HG03378 (cell line): ENCODE data around the gene RAB37.

Source experiments
- ATAC-seq: cut with Tn5 transposase; IDR thresholded peaks from one replicate; pipeline ENCODE4 v1.9.1; 2021; ENCODE audit warnings: mild to moderate bottlenecking, moderate library complexity; ENCODE audit not compliant: unreplicated experiment

RAB37 gene

DNA sequence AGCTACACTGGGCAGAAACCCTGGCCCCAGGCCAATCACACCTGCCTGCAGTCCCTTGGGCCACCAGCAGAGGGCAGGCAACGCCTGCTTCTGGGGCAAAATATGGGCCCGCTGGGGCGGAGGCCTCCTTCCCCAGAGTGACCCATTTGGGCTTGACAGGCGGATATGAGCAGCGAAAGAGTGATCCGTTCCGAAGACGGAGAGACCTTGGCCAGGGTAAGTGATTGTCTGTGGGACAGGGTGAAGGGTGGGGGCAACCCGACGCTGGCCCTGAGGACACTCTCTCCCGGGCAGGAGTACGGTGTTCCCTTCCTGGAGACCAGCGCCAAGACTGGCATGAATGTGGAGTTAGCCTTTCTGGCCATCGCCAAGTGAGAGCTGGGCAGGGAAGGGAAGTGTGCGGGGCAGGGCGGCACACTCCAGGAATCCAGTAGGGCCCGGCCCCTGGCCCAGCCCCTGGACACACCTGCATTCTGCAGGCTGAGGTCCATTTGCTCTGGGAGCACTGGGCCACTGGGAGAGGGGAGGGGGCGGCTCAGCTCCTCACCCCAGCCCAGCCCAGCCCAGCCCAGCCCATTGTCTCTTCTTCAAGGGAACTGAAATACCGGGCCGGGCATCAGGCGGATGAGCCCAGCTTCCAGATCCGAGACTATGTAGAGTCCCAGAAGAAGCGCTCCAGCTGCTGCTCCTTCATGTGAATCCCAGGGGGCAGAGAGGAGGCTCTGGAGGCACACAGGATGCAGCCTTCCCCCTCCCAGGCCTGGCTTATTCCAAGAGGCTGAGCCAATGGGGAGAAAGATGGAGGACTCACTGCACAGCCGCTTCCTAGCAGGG, 7.9 kb downstream of the RAB37 start:
- no peak for ATAC-seq

DNA sequence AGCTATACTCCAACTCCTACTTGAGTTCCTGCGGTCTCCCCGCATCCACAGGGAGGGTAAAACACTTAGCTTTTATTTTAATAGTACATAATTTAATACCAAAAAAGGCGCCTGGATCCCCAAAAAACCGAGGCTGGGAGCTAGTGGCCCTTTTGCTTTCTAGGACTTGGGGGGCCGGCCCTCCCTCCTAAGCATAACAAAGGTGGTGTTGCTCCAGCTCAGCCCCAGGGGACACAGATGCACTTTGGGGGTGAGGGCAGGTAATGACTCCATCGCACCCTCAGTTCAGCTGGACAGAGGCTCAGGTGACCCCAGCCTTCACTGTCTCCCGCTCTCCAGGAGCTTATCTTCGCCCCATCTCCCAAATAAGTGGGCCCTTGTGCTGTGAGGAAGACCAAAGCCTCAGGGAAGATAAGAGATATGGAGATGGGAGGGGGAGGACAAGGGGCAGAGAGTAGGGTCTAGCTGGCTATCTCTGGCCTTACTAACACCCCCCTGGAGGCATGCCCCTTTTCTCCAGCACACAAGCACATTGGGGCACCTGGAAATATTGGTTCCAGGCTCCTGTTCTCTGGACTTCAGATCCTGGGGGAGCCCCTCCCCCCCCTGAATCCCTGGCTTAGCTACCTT, 8.6 kb downstream of the RAB37 start:
- no peak for ATAC-seq

DNA sequence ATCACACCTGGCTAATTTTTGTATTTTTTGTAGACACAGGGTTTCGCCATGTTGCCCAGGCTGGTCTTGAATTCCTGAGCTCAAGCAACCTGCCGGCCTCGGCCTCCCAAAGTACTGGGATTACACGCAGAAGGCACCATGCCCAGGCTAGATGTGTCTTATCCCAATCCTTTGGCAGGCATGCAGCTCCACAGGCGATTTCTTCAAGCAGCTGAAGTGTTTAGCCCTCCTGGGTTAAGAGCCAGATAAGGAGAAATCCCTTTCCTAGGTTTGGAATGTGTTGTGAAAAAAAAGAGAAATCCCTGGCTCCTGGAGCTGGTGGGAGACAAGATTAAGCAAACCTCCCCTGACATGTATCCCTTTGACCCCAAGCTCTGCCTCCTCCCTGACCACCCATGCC, 9.3 kb downstream of the RAB37 start:
- ATAC-seq, result no peak

DNA sequence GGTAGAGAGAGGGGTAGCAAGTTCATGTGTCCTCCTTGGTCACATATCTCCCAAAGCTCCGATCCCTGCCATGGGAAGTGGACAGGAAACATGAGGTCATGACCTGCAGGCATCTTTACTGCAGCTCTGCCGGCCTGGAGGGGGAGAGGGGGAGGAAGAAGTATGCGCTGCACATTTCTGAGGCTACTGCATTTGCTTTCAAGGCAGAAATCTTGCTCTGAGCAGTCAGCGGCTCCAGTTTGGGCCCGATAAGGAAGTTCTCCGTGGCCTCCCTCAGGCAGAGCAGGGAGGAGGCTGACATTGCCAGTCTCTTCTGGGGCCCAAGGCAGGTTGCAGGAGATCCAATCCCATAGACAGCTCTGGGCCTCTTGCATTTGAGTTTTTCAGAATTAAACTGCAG, 9.9 kb downstream of the RAB37 start:
- no peak for ATAC-seq

DNA sequence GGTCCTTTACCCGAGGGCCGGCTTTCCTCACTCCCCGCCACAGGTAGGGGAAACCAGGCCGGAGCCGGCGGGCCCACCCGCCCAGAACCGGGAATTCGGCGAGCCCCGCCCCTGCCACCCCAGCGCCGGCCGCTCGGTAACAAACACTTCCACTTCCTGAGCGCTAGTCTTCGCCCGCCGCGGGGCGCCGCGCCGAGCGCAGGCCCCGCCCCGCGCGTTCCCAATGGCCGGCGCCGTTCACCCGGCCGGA, 11.1 kb downstream of the RAB37 start:
- ATAC-seq, result no peak

DNA sequence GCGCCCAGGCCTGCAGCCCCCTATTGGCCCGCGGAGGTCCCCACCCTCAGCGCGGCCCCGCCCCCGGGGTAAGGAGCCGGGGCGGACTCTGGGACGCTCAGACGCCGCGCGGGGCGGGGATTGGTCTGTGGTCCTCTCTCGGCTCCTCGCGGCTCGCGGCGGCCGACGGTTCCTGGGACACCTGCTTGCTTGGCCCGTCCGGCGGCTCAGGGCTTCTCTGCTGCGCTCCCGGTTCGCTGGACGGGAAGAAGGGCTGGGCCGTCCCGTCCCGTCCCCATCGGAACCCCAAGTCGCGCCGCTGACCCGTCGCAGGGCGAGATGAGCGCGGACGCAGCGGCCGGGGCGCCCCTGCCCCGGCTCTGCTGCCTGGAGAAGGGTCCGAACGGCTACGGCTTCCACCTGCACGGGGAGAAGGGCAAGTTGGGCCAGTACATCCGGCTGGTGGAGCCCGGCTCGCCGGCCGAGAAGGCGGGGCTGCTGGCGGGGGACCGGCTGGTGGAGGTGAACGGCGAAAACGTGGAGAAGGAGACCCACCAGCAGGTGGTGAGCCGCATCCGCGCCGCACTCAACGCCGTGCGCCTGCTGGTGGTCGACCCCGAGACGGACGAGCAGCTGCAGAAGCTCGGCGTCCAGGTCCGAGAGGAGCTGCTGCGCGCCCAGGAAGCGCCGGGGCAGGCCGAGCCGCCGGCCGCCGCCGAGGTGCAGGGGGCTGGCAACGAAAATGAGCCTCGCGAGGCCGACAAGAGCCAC, 11.6 kb downstream of the RAB37 start, which contains the start of gene NHERF1:
Gene NHERF1 (plus strand): TSS at position 100 of the 750 bp plus-strand sequence. CDS start 219 bp downstream, at position 319.
- ATAC-seq, result peak; percentile 49

DNA sequence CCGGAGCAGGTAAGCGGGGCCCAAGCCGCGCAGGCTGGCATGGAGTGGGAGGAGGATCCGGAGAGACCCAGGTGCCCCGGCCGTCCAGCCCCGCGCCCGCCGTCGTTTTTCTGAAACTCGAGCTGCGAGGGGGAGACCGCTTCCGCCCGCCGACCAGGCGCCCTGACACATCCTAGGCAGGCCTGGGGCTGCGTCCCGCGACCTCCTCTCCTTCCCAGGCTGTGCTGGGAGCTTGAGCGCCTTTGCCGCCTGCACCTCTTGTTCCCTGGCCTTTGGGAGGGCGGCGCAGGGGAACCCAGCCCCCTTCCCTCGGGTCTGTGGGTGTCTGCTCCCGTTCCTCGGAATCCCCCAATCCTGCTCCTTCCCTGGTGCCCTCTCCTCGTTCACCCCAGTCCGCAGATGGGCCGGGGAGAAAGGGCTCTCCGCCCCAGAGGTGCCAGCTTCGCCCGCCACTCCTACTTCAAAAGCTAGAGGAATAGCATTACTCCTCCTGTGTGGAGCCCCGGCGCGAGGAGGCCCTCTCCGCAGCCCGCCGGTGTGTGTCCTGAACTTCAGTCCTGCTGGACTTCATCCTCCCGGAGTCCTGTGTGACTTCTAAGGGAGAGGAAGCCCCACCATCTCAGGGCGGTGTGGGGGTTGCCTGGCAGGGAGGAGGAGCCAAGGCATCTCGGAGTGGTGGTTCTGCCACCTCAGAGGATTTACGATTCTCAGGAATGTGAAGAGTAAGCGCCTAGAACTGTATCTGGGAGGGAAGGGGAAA, 12.4 kb downstream of the RAB37 start:
- ATAC-seq, result peak; percentile 3

DNA sequence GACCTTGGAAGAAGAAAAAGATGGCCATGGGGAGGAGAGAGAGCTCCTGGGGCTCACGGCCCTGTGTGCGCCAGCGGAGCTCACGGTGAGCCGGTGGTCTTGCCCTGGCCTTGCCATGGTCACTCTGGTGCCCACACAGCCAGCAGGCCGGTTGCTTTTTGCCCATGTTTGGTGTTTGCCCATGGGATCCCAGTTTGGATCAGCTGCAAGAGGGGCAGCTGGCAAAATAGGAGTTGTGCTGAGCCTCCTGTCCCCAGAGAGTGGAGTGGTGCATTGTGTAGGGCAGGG, 12.9 kb downstream of the RAB37 start:
- ATAC-seq, result no peak

DNA sequence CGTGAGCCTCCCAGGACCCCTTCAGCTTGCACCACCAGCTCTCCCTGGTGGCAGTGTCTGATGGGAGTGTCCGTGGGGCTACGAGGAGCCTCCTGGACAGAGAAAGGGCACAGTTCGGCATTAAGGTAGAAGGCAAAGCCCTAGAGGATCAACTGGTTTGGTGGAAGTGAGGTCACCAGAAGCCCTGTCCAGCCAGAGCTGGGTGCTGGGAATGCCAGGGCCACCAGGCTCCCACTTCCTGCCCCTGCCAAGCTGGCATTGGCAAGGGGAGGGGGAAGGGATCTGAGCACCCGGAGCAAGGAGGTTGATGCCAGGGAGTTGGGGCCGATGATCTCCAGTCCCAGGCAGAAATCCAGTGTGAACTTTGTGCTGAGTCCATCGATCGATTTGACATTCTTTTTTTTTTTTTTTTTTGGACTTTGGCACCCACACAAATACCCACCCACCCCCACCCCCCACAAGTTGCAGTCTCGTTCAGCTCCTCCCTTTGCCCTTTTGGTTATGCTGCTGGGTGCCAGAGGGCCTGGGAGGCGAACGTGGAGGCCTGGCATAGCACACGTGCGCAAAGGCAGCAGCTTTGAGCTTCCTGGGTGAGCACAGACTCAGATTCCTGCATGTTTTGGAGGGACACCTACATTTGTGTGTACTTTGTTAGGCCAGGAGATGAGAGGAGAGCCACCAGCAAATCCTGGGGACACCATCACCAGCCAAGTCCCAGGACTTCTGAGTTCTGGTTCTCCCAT, 13.4 kb downstream of the RAB37 start:
- no peak for ATAC-seq

DNA sequence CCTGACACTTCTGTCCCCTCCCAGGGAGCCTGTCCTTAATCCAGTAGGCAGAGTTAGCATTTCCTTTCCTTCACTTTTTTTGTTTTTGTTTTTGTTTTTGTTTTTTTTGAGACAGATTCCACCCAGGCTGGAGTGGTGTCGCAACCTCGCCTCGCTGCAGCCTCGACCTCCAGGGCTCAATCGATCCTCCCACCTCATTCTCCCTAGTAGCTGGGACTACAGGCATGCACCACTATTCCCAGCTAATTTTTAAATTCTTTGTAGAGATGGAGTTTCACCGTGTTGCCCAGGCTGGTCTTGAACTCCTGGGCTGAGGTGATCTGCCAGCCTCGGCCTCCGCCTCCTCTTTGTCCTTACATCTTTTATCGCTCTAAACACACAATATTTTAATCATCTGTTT, 15.4 kb downstream of the RAB37 start:
- ATAC-seq, result no peak

DNA sequence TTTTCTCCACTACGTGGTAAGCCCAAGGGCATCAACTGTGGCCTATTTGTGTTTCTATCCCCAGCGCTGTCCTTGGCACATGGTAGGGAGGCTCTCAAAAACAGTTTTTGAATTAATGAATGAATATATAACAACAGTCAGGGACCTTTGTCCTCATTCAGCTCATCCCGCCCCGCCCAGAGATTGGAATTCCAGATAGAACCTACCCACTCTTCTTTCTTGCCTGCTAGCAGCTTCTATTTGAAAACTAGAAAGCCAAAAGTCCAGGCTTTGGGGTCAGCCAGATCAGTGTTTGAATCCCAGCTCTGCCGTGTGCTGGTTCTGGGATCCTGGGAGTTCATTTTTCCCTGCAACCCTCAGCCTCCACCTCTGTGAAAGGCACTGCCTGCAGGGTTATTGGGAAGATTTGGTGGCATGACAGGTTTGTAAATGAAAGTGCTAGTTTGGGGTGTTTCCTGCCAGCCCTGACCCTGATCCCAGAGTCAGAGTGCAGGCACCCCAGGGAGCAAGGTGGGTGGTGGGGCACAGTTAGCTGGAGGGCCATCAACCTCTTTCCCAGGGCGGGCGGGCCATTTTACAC, 15.9 kb downstream of the RAB37 start:
- ATAC-seq, result no peak

DNA sequence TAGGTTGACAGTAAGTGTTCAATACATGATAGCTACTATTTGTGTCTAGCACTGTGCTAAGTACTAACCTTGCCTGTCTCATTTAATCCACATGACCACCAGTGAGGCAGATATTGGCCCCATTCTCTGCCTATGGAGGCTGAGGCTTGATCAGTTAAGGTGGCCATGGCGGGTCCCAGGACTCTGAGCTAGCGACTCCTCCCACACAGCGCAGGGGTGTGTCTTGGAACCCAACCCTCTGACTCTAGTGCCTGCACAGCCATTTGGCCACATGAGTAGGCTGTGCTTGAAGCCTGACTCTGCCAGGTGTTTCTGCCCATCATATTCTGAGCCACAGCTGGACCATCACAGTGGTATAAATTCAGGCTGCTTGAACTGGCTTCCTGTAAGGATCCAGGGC, 17.8 kb downstream of the RAB37 start:
- no peak for ATAC-seq

DNA sequence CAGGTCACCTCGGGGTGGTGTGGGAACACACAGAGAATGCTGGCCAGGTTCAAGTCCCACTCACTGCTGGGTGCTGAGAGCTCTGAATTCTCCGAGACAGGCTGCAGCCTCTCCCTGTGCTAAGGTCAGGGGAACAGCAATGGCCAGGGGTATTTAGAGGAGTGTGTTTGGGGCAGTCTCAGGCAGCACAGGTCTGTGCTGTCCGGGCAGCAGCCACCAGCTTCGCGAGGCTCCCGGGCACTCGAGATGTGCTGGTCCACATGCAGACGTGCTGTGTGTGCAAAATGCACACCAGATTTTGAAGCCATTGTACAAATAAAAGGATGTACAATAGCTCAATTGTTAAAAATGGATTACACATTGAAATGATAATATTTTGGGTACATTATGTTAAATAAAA, 18.5 kb downstream of the RAB37 start:
- no peak for ATAC-seq

DNA sequence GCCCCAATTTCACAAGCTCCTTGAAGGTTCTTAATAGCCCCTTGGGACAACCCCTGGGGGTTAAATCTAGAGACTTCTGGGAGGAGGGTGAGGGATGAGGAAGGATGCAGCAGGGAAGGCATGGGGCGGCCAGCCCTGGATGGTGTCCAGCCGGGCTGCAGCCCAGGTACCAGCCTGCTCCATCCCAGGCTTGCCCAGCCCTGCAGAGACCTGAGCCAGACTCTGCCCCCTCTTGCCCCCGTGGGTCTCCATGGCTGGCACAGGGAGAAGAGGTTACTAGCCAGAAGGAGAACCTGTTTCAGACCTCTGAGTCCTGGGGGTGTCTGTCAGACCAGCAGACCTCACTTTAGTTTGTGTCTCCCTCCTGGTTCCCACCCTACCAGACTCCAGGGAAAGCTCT, 19.8 kb downstream of the RAB37 start:
- ATAC-seq, result no peak

DNA sequence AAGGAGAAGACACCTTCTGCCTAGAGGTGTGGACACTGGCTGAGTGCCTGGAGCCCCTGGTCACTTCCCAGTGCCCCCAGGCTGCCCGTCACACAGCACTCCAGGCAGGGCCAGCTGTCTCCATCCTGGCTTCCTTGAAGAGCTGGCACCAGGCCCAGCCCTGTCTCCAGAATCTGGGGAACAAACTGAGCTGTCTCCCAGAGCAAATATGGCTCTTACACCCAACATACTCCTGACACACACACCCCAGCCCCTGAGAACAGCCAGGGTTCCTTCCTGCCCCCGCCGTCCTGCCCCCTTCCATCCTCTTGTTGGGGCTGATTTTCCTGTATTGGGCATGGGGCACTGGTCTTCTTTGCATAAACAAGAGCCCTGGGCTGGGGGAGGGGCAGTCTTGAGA, 20.4 kb downstream of the RAB37 start:
- ATAC-seq, result no peak

DNA sequence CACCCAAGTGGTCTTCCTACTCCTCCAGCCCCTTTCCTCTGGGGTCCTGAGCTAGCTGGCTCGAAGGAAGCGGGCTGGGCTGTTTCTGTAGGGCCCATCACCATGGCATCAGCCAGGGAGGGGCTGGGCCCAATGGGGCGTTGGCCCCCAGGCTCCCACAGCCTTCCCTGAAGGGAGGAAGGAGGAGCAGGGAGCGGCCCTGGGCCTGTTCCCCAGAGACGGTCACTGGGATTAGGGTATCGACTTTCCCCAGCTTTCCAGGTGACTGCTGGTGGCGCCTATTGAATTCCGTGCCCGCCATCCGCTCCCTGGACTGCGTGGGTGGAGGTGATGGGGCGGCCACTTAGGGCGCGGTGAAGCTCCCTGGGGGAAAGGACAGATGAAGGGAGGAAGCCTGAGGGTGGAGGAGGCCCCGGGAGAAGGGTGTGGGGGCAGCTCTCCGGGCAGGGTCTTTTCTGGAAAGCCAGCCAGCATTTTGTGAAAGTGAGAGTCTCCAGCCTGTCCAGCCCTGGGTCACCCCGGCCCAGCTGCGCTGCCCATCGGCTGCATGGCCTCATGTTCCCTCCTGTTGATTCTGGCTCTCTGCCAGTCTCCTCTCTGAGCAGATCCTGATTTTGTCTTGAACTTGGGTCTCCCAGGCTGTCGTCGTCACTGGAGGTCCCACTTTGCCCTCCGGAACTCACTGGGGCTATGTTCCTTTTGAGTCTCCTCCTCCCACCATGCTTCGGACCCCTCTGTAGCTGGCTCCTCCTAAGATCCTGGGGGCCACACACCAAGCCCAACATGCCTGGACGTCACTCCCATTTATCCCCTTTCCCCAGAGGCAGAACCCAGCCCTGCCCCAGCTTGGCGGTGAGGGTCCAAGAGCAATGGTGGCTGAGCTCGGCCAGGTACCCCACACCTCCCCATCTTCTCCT, 21.1 kb downstream of the RAB37 start:
- ATAC-seq, result no peak

DNA sequence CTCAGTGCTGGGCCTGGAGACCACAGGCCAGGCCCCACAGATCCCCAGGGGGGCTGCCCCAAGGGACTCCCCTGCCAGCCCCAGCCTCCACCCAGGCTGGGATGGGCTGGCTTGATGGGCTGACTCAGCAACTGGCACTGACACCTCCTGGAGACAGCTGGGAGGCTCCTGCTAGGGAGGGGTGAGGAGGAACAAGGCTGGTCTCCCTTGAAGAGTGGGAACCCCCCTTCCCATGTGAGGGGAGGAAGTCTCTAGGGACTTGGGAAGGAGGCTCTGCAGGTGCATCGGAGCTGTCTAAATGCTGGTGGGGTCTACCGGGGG, 21.8 kb downstream of the RAB37 start:
- no peak for ATAC-seq

DNA sequence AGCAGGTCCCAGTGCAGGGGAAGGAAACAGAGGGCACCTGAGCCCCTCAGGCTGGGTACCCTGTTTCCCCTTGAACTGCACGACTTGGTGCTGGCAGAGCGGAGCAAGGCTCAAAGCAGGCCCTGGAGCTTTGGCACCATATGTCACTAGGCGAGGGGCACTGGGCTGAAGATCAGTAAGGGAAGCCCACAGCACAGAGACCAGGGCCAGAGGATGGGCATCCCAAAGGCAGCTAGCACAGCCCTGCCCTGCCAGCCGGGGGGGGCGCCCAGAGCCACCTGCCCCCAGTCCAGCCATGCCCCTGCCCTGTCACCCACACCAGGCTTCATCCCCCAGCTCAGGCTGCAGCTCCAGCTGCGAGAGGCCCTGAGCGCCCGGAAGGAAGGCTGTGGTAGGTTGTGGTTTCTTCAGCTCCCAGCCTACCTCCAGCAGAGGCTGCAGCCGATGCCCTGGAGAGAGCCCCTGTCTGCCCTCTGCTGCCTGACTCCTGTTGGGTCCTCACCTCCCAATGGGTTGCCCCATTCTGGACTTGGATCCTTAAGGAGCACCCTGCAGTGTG, 22.3 kb downstream of the RAB37 start:
- ATAC-seq, result no peak

DNA sequence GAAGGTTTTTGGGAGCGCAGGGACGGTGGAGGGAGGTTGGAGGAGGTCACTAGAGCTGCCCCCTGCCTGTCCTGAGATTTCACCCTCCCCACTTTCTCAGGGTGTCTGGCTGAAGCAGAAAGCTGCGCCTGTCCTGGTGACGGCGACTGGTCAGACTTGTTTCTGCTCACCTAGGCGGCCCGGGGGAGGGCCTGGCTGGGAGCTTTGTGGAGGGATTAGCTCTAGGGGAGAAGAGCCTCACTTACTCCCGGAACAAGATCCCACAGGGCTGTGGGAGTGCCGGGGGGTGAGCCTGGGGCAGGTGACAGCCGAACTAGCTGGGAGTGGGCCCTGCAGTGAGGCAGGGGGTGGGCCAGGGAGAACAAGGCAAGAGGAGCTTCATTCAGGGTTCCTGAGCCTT, 22.9 kb downstream of the RAB37 start:
- no peak for ATAC-seq
